ENCODE results near the gene JOSD2.
A peak's percentile ranks its signal among the peaks of the same experiment; 100 is the strongest.

JOSD2 gene

DNA sequence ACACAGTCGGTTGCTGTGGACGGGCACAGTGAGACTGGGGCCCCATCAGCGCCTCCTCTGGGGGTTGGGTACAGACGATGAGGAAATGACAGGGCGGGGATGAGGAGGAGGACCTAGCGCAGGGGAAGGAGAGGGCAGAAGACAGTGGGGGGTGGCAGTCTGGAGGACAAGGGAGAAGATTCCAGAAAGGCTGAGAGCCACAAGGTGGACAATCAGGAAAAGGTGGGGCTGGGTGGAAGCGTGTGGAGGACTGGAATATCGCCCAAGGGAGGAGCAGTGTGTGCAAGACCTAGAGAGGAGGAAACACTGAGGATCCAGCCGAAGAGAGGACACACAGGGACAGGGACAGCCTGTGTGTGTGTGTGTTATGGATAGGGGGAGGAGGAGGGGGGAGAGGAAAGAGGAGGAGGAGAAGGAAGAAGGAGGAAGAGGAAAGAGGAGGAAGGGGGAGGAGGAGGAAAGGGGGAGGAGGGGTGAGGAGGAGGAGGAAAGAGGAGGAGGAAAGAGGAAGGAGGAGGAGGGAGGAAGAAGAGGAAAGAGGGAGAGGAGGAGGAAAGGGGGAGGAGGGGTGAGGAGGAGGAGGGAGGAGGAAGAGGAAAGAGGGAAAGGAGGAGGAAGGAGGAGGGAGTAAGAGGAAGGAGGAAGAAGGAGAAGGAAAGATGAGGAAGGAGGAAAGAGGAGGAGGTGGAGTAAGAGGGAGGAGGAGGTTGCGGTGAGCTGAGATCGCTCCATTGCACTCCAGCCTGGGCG lies 18.5 kb downstream of the JOSD2 start:
- no peak for DNase-seq

DNA sequence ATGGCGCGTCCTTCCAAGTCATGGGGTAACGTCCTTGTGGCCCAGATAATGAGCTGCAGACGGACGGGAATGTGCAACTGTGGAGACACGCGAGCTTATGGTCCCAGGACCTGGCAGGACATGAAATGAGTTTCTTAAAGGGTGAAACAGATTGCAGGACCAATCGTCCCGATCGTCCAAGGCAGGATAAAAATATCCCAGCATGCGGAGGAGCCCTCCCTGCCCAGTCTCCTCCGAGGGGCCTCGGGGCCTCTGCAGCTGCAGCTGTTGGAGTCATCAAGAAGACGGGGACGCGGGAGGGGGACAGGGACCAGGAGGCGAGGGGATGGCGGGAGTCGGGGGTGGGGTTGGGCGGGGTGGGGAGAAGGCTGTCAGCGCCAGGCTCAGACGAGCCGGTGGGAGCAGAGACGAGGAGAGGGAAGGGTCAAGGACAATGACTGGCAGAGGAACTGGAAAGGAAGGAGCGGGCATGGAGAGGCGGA lies 20.0 kb downstream of the JOSD2 start:
- DNase-seq = no peak

DNA sequence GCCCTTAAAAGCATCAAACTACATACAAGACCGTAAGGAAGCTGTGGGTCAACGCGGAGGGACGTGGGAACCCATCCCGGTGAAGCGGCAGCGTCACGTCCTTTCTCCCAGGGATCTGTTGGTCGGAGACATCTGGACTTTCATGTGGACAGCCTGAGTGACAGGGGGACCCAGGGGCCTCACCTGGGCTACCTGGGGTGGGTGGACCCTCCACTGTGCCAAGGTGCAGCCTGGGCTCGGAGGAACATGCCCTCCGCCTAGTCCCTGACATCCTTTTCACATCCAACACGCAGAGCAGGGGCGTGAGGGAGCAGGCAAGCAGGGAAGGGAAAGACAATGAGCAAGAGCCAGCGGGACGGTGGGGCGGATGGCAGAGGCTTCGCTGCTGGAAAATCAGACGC lies 20.6 kb downstream of the JOSD2 start:
- DNase-seq = no peak

DNA sequence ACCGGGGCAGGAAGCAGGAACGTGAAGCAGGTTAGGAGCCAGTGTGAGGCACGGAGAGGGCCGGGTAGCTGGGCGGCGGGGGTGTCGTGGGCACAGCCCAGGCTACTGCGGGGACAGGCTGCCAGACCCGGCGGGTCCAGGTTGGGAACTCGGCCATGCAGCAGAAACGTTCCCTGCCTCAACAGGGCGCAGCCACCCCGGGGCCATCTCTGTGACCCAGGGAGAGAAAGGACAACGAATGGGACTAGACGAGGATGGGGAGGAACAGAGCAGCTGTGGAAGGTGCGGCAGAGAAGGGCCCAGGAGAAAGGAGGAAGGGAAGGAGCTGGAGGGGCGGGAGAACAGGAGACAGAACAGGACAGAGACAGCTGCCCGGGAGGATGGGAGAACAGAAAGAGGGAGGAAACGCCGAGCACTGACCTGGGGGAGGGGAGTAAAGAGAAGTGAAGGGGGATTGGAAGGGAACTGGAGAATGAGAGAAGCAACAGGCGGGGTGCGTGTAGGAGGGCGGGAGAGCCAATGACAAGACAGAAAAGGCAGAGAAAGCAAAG lies 21.5 kb downstream of the JOSD2 start:
- DNase-seq = no peak

DNA sequence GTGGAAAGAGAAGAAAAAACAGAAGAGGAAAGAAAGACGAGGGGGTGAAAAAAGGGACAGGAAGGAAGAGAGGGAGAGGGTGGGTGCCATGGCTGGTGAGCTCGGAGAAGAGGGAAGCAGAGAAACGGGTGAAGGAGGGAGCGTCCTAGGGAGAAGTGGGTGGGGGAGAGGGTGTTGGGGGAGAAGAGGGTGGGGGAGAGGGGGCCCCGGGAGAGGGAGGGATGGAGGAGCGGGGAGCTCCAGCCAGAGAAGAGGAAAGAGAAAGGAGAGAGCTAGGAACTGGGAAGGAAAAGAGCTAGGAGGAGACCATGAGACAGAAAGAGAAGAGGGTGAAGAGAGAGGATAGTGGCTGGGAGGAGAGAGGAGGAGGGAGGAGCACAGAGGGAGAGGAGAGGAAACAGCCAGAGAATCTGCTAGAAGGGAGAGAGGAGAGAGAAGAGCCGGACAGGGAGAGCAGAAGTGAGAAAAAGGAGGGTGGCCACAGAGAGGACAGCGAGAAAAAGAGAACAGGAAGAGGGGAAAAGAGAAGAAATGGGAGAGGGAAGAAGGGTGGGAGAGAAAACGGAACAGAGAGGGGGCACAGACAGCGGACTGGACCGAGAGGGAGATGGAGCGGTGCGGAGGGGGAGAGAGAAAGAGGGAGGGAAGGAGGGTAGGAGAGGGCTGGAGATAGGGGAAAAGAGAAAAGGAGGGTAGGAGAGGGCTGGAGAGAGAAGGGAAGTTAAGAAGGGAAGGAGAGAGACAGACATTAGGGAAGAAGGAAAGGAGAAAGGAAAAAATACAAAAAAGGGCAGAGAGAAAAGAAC lies 22.4 kb downstream of the JOSD2 start:
- no peak for DNase-seq

DNA sequence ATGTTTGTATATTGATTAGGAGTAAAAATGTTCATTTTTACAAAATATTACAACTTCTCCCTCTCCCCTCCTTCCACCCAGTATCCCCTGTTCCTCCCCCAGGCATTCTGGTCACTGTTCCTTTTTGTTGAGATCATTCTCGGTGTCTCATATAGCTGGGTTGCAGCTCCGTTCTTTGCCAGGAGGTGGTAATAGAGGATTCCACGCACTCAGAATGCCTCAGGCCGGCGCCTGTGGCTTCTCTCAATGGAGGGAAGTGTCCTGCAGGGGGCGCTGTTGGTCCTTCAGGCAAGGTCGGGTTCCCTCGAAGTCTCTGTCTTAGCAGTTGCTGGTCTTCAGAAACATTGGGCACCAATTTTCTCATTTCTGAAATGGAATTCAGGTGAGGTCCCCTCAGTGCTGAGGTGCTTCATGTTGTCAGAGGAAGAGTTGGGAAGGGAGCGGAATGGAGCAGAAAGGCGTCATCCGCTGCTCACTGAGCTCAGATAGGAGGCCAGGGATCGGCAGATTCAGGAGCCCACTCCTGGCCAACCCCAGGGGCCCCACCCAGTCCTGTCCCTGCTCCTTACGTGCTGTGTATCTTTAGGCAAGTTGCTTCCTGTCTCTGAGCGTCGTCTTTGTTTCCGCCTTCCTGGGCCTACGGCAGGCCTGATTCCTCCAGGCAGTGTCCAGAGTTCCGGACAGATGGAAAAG lies 24.0 kb downstream of the JOSD2 start:
- DNase-seq = peak; percentile 39

DNA sequence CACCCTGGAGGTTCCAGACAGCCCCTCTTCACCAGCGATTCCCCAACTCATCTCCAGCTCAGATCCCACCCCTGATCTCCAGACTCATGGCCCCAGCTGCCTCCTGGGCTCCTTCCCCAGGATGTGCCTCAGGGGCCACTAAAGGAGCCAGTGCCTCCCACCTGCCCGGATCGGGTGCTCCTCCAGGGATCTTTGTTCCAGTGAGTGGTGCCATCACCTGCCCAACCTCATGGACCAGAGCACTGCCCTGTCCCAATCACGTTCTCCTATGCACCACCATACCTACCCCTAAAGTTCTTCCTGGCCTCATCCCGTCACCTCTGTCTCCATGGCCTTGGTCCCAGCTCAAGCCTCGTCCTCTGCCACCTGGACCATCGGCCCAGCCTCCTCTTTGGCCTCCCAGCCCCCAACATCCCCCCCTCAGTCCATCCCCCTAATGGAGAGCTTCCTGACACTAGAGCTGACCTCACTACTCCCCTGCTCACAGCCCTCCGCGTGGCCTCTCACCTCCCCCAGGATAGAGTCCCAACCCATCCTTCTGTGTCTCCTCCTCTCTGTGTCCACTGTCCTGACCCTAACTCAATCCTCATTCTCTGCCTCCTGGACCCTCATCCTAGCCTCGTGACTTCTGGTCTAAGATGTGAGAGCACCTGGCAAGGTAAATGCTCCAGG lies 25.6 kb downstream of the JOSD2 start:
- DNase-seq = no peak

DNA sequence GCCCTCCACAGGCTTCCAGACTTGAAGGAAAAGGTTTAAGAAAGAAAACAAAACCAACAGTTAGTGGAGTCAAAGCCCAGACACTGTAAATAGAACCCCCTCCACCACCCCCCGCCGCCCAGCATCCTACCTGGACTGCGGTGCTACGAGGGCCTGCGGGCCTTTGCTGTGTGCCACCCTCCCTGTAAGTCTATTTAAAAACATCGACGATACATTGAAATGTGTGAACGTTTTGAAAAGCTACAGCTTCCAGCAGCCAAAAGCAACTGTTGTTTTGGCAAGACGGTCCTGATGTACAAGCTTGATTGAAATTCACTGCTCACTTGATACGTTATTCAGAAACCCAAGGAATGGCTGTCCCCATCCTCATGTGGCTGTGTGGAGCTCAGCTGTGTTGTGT lies 28.1 kb downstream of the JOSD2 start:
- DNase-seq = no peak

DNA sequence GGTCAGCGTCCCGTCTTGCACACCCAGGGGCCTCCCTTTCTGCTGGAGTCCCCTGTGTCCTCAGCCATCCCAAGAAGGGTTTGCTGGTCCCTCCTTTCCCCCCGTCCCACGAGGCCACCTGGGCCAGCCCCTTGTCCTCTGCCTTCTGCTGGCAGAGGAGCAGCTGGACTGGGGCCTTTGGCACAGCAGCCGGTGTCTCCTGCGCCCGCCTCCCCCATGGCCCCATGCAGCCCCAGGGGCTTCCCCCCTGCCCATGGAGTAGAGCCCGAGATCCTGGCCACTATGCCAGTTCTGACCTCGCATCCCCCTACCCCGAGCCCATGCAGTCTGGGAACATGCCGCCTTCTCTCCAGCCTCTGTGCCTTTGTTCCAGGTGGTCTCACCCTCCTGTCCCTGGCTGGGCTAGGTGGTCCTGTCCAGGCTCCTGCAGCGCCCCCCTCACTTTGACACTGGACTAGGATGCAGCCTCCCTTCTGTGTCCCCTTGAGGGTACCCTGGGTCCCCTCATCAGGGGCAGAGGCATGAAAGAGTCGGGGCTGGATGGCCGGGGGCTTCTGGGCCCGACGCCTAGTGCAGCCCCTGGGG lies 28.6 kb downstream of the JOSD2 start:
- no peak for DNase-seq

DNA sequence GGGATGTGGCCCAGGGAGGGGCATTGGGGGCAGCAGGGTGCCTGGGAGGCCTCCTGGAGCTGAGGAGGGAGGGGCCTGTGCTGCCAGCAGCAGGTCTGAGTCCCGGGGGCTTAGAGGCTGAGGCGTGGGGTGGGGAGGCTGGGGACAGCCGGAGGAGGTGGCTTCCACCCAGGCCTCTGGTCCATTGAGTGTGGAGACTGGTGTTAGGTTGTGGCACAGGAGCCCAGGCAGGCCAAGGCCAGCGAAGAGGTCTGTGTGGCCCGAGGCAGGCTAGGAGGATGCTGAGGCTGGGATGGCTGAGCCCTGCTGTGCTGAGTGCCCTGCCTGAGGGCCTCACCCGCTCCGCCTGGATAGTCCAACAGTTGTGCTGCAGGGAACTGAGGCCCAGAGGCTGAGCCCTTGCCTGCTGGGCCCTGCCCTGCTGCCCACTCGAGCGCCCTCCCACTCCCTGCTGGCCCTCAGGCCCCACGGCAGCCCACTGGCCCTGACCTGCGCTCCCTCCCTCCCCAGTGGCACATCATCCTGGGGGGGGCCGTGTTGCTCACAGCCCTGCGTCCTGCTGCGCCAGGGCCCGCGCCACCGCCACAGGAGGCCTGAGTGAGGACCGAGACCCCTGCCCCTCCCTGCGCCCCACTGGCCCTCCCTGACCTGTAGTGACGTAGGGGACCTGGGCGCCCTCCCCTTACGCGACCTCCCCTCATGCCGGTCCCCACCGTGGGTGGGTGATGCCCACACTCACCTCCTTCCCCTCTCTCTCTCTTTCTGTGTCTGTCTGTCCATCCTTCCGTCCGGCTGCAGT lies 29.4 kb downstream of the JOSD2 start:
- DNase-seq = no peak

DNA sequence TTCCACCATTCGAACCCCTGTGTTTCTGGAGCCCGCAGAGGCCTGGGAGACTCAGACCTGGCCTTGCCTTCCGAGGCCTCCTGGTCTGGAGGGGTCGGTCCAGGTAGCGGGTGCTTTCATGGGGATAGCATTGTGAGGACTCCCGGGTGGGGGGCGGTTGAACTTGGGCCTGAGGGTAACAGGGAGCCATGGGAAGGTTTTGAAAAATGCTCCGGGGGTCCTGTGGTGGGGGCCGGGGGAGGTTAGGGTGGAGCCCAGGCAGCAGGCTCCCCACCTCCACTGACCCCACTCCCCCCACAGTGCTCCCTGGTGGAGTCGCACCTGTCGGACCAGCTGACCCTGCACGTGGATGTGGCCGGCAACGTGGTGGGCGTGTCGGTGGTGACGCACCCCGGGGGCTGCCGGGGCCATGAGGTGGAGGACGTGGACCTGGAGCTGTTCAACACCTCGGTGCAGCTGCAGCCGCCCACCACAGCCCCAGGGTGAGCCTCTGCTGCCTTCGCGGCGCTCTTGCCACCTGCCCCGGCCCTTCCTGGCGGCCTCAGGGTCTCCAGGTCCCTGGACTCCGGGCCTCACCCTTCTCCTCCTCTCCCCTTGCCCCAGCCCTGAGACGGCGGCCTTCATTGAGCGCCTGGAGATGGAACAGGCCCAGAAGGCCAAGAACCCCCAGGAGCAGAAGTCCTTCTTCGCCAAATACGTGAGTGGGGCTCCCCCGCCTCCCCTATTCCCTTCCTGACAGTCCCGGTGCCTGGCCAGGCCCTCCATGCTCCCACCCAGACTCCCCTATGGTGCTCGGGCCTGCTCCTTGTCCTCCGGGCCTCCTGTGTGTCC lies 30.5 kb downstream of the JOSD2 start:
- no peak for DNase-seq

DNA sequence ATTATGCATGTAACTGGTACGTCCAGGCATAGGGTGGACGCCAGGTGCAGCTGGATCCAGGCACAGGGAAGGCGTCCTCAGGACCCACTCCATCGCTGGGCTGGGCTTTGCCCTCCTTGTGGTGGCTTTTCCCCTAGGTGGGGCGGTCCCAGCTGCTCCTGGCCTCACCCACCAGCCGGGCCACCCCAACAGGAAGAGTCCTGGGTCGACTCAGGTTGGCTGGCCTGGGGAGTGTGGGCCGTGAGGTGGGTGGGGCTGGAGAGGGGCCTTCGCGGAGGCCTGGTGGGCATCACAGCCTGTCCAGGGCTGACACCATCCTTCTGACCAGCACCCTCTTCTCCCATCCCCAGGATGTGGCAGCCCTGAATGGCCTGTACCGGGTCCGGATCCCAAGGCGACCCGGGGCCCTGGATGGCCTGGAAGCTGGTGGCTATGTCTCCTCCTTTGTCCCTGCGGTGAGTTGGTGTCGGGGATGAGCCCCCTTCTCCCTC lies 31.2 kb downstream of the JOSD2 start:
- DNase-seq = no peak

DNA sequence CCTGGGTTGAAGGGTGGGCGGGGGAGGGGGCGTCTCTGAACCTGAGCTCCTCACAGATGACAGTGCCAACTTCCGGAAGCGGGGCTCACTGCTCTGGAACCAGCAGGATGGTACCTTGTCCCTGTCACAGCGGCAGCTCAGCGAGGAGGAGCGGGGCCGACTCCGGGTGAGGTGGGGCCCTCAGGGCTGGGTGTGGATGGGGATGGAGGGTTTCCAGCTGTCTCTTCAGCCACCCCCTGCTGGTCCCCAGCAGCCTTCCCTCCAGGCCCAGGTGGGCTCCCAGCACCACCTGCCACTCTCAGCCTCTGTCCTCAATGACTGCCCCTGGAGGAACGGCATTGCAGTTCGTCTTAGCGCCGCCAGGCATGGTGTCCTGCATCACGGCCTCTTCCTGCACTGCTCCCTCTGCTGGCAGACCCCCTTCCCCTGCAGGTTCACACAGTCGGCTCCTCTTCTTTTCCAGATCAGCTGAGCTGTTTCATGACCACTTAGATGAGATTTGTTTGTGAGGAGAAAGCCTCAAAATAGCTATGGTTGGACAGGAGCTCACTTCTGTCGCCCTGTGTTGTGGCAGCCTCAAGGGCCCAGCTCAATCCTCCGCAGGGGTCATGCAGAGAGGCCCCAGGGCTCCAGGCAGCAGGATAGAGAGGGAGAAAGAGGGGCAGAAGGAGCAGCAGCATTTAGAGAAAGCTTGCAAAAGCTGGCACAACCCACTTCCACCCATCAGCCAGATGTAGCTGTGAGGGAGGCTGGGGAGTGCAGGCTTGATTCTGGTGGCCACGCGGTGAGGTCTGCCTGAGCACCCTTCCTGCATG lies 31.9 kb downstream of the JOSD2 start:
- DNase-seq = no peak

DNA sequence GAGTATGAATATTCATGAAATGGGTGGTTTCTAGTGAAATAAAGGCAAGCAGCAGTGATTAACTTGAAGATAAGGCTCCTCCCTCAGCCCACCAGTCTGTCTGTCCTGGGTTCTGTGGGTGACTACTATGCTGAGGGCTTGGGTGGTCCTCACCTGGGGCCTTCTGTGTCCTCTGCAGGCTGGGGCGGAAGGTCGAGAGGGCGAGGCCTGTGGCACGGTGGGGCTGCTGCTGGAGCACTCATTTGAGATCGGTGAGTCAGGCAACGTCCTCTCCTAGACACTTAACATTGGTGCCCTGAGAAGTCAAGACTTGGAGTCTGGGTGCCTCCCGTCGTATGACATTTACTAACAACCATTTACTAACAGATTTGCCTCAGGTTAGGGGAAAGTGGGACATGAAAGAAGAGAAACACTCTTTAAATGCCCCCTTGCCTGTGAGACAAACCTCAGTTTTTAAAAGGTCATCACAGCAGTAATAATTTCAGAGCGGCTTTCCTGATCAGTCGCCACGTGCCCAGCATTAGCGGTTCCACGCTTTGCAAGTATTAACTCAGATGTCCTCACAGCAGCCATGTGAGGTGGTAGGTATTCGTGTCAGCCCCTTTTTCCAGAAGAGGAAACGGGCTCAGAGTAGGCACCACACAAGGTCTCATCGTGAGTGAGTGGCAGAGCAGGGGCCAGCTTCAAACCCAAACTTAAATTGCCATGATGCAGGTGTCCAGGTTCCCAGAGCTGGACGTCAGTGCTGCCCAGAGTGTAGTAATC lies 33.1 kb downstream of the JOSD2 start:
- no peak for DNase-seq

DNA sequence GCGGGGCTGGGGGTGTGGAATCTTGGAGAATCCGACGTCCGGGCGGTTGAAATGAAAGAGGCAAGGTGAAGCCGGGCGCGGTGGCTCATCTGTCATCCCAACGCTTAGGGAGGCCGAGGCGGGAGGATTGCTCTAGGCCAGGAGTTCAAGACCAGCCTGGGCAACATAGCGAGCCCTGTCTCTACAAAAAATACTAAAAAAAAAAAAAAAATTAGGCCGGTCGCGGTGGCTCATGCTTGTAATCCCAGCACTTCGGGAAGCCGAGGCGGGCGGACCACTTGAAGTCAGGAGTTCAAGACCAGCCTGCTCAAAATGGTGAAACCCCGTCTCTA lies 34.1 kb downstream of the JOSD2 start:
- DNase-seq = no peak

DNA sequence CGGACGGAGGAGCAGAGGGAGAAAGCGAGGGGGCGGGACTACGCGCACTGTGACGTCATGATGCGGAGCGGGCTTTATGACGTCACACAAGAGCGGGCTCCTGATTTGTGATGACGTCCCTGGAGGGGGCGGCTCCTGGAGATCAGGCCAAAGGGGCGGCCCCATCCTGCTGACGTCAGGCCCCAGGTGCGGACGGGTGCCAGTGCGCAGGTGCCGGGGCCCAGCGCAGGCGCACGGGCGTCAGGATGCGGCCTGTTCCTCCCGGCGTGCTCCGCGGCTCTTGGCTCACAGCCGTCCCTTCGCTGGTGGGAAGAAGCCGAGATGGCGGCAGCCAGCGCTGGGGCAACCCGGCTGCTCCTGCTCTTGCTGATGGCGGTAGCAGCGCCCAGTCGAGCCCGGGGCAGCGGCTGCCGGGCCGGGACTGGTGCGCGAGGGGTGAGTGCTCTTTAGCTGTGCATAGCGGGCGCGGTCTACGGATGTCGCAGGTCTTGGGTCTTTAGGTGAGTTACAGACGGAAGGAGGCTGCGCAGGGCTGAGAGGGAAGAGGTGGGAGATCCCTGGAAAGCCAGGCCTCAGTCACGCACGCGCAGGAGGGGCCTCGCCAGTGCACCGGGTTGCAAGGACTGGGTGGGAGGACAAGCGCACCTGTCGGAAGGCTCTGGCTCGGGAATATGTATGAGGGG lies 34.6 kb downstream of the JOSD2 start, which contains the start of the genes EMC10 and GARIN5A:
TSS of gene EMC10 (plus strand) at position 284 of the 683 bp plus-strand sequence. CDS start at position 322, 38 bp downstream.
TSS of gene GARIN5A (minus strand) at position 625 of the 683 bp plus-strand sequence. CDS start at position 165, 460 bp downstream.
- peak; percentile 85 for DNase-seq

DNA sequence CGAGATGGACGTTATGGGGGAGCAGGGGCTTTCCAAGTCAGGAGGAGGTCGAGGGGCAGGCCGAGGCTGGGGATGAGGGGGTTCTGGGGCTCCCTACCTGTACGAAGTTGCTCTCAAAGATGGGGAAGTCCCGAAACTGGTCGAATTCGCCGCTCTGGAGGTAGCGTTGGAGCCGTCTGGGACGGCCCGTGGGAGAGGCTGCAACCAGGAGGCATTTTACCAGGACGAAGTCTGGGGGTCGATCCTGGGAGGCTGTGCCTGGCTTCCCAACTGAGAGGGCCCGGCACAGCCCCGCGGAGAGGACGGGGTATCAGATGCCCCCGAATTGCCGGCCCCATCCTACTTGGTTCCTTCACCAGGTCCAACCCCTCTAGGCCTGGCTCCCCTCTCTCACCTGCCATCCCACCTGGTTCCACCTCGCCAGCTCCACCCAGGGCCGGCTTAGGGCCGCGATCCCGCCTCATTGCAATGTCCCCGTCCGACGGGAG lies 35.2 kb downstream of the JOSD2 start:
- no peak for DNase-seq

DNA sequence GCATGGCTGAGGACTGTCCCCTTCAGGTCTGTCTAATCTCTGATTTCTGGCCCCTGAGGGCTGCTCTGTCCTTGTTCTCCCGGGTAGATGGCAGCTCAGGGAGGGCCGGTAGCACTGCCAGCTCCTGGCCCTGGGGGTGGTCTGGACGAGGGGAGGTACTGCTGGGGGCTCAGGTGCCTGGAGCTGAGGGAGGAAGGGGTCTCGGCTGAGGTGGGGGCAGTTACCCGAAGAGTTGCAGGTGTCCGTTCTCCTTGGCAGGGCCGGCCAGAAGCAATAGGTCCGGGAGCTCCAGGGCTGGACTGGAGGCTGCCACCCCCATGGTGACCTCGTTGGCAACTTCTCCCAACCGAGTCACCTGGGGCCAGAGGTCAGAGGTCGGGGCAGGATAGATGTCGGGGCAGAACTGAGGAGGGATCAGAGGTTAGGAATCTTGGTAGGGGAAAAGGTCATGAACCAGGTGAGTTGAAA lies 35.9 kb downstream of the JOSD2 start:
- DNase-seq = no peak

Data from activated gamma-delta T cell treated with Interleukin-2 at 50 U/mL for 16 hours (primary cell).